Psoas muscle (tissue), 8 donors: Measurements from ENCODE around the gene CLDN22. TPM values are rescaled to one million over a fixed set of nuclear protein-coding genes. Genes with fewer than 3 reads are reported as not detected.

ENCODE experiments used
- ATAC-seq, 4 donors: fragments of 200-7000 bp; cut with Tn5 transposase; one replicate each; pipeline ENCODE4 v1.9.1; 2020; ENCODE audit warnings: moderate library complexity in 3 of 4, mild to moderate bottlenecking in 2 of 4
- DNase-seq, 2 donors: peaks; one replicate each; pipeline ENCODE4 v3.0.0-alpha.2; 2020
- H3K27ac ChIP-seq: fragments of 200-600 bp; one replicate; pipeline ENCODE4 v1.8.0; 2022
- H3K27me3 ChIP-seq, 3 donors: fragments of 200-600 bp in 1 of 3; one replicate each; pipeline versions ENCODE4 v1.6.1 to v1.8.0; 2013 to 2022; ENCODE audit warnings: low read length in 2 of 3, mild to moderate bottlenecking in 2 of 3, moderate library complexity in 1 of 3; ENCODE audit not compliant: insufficient read depth in 3 of 3
- H3K36me3 ChIP-seq, 2 donors: fragments of 200-600 bp in 1 of 2; one replicate each; pipeline versions ENCODE4 v1.6.1 to v1.8.0; 2013 to 2022; ENCODE audit warnings: low read depth in 1 of 2, mild to moderate bottlenecking in 1 of 2, moderate library complexity in 1 of 2; ENCODE audit not compliant: insufficient read depth in 1 of 2
- H3K4me1 ChIP-seq: fragments of 200-600 bp; one replicate; pipeline ENCODE4 v1.8.0; 2022
- H3K4me3 ChIP-seq: fragments of 200-600 bp; one replicate; pipeline ENCODE4 v1.8.0; 2022; ENCODE audit warnings: mild to moderate bottlenecking
- H3K9me3 ChIP-seq: fragments of 200-600 bp; one replicate; pipeline ENCODE4 v1.8.0; 2022
- WGBS, 3 donors: extraction: QIAGEN DNeasy Blood & Tissue Kit; methylation state at CpG; one replicate each; pipeline versions ENCODE4 v1.1.6 to v1.1.7; 2013; 5-methylcytosine and 5-hydroxymethylcytosine counted together
- intact Hi-C, 2 donors: fragments of 100-400 bp; cut with DNase I; formaldehyde crosslinking; loops; one replicate each; pipeline versions ENCODE4 v1.11.0 to v1.14.2; 2022
- polyA plus RNA-seq, 3 donors: library from polyadenylated mRNA; stranded (reverse); fragments of 200-250 nt; gene quantifications; one replicate each; pipeline ENCODE4 v1.2.3, GENCODE V29; 2013
- total RNA-seq, 4 donors: library from RNA; stranded (reverse); fragmentation: NEBNext Ultra II Directional in 2 of 4; extraction: Animal tissue kit (Norgen Biotek cat#: 25700) in 2 of 4; gene quantifications; one replicate each; pipeline versions ENCODE4 v1.2.1 to v1.2.4, GENCODE V29; 2021 to 2023
- TF ChIP-seq, protein P1 (sequence below): fragments of 200-600 bp; IDR thresholded peaks from one replicate; pipeline ENCODE4 v1.8.0; 2022; ENCODE audit warnings: antibody characterized with exemption
- donor health status: healthy with polysubstance abuse.
- donor health status: DM: no; HTN: no; CAD: no; lungs with moderate emphysema.
- donor health status: Bipolar disorder and iron deficiency.
- donor health status: healthy.
- donor health status: DM: yes; HTN: yes; CAD: no.
- donor health status: DM: no; HTN: no; CAD: no.
- donor health status: DM: no; HTN: no; CAD: no.
- donor health status: DM: yes; HTN: yes; CAD: no.

CLDN22 gene
- total and polyA plus RNA-seq, 7 donors = not detected

DNA sequence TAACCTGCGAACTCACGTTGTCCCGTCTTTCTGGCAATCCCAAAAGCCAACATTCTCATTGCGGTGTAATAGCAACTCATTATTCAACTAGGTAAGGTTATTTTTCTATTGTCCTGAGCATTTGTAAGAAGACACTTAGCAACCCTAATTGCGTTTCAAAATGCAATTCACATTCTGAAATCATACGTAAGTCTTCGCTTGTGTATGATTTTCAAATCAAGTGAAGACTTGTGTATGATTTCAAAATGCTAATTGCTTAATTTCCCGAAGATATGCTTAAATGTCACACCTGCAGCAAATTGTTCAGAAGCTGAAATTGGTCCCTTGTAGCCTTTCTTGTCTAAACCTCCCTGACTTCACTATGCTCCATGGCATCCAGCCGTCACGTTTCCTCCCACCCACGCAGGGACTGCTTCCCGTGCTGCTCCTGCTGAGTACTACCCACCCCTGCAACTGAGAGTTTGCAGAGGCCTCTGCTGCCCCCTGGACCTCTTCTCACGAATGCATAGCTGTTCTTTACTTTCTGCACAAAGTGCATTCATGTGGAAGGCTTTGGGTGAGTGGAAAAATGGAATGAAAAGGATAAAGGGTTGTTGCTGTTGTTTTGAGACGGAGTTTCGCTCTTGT, 43.0 kb upstream of the CLDN22 start:
- WGBS, 3 donors = 56 to 61% (median 58%) methylated on average over 15 of the region's 15 CpGs
- Histone ChIP-seq H3K27ac (no peak overlapping the region), H3K4me1 (no peaks in the 10 kb centered on the region), H3K9me3 (no peaks in the 10 kb centered on the region), H3K4me3 (no peak overlapping the region), H3K27me3 (no peaks in the 10 kb centered on the region), H3K36me3 (no peaks in the 10 kb centered on the region)
- ATAC-seq = no peak
- intact Hi-C loops = no loop called here
- no peak for DNase-seq
- TF ChIP-seq, protein P1, sequence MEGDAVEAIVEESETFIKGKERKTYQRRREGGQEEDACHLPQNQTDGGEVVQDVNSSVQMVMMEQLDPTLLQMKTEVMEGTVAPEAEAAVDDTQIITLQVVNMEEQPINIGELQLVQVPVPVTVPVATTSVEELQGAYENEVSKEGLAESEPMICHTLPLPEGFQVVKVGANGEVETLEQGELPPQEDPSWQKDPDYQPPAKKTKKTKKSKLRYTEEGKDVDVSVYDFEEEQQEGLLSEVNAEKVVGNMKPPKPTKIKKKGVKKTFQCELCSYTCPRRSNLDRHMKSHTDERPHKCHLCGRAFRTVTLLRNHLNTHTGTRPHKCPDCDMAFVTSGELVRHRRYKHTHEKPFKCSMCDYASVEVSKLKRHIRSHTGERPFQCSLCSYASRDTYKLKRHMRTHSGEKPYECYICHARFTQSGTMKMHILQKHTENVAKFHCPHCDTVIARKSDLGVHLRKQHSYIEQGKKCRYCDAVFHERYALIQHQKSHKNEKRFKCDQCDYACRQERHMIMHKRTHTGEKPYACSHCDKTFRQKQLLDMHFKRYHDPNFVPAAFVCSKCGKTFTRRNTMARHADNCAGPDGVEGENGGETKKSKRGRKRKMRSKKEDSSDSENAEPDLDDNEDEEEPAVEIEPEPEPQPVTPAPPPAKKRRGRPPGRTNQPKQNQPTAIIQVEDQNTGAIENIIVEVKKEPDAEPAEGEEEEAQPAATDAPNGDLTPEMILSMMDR = no peak

- Histone ChIP-seq H3K4me3 (no peak overlapping the region), H3K4me1 (no peaks in the 10 kb centered on the region), H3K27me3 (no peaks in the 10 kb centered on the region), H3K36me3 (no peaks in the 10 kb centered on the region), H3K27ac (no peak overlapping the region), H3K9me3 (no peaks in the 10 kb centered on the region)
- 85 to 89% (median 88%) methylated on average over 4 of the region's 4 CpGs for WGBS, 3 donors
- intact Hi-C loops = no loop called here
- no peak for DNase-seq
- ATAC-seq = no peak
- TF ChIP-seq, protein P1 = no peak
Measured at GRCh38 chr4:183362036-183362435, 42.0 kb upstream of the CLDN22 start.

GRCh38 chr4:183360161-183360919, 40.3 kb upstream of the CLDN22 start:
- Histone ChIP-seq H3K27me3 (peaks cover 0 to 2% (median 0%) of the 10 kb centered on the region in 3 donors), H3K4me3 (no peak overlapping the region), H3K27ac (no peak overlapping the region), H3K4me1 (no peaks in the 10 kb centered on the region), H3K9me3 (no peaks in the 10 kb centered on the region), H3K36me3 (no peaks in the 10 kb centered on the region)
- 53 to 58% (median 57%) methylated on average over 11 of the region's 11 CpGs for WGBS, 3 donors
- TF ChIP-seq, protein P1 = no peak
- intact Hi-C loops = no loop called here
- no peak for ATAC-seq
- no peak for DNase-seq

DNA sequence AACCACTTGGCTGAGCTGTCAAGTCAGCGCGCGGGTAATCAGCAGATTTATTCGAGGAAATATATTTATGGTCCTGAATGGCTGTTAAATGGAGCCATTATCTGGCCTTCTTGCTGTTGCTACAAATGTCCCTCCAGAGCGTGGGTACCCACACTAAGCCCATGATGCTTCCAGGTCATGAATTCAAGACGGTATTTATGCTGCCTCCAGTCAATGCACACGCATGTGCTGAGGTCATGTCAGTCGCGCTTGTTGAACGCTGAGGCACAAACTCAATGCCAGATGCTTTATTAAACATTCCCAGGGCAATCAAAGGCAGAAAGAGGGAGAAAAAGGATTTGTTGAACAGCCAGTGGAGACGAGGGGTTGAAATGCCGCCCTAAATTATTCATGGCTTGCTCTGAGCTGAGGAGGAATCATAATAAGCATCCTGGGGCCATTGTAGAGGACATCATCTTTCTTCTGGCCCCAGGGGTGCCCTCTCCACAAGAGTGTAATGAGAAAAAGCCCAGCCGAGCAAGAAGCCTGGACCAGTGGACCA, 38.2 kb upstream of the CLDN22 start:
- Histone ChIP-seq H3K27ac (no peak overlapping the region), H3K4me1 (no peaks in the 10 kb centered on the region), H3K9me3 (no peaks in the 10 kb centered on the region), H3K36me3 (no peaks in the 10 kb centered on the region), H3K27me3 (peaks cover 0 to 2% (median 0%) of the 10 kb centered on the region in 3 donors), H3K4me3 (no peak overlapping the region)
- WGBS, 3 donors = 65 to 73% (median 73%) methylated on average over 13 of the region's 13 CpGs
- DNase-seq (no peak), ATAC-seq (no peak)
- TF ChIP-seq, protein P1 = no peak
- intact Hi-C loops = no loop called here
